PC-9 (cell line): Measurements from ENCODE around the gene TOM1L2. TPM values are rescaled to one million over a fixed set of nuclear protein-coding genes. Genes with fewer than 3 reads are reported as not detected.

Experiments
- BruUV-seq: library from RNA; stranded (reverse); fragments of 400-500 nt; replicated peaks from 2 replicates; lab custom pipeline; 2021; lab: Mats Ljungman, UMichigan
- CTCF ChIA-PET: fragments of 300-600 bp; sonication (Branson Sonifier 250); formaldehyde crosslinking; loops from one replicate; lab custom pipeline; 2022; ENCODE audit warnings: antibody characterized with exemption; lab: Charles Lee
- POLR2A ChIA-PET: fragments of 300-600 bp; sonication (Branson Sonifier 250); formaldehyde crosslinking; loops from one replicate; lab custom pipeline; 2022; ENCODE audit warnings: antibody characterized with exemption; ENCODE audit not compliant: unreplicated experiment; lab: Charles Lee
- DNase-seq, 2 experiments: peaks; one replicate each; pipeline versions ENCODE4 v3.0.0 to v3.0.0-alpha.2; 2015 to 2022; ENCODE audit warnings: mixed read lengths in 1 of 2
- H2AFZ ChIP-seq: fragments of 200-600 bp; sonication (generic); 2 replicates; pipeline ENCODE4 v1.8.1; 2017; ENCODE audit warnings: antibody characterized with exemption
- H3F3A ChIP-seq: fragments of 200-600 bp; sonication (generic); 2 replicates; pipeline ENCODE4 v1.8.1; 2017; ENCODE audit warnings: antibody characterized with exemption, mild to moderate bottlenecking, low read depth; ENCODE audit not compliant: insufficient read depth
- H3K27ac ChIP-seq: fragments of 200-600 bp; sonication (generic); 2 replicates; pipeline ENCODE4 v1.6.1; 2016; ENCODE audit warnings: mixed run types
- H3K27me3 ChIP-seq: fragments of 200-600 bp; sonication (generic); 2 replicates; pipeline ENCODE4 v1.6.1; 2016; ENCODE audit warnings: low read depth, mixed run types; ENCODE audit not compliant: insufficient read depth
- H3K36me3 ChIP-seq: fragments of 200-600 bp; sonication (generic); 2 replicates; pipeline ENCODE4 v1.6.1; 2016; ENCODE audit warnings: low read depth, mixed run types
- H3K4me1 ChIP-seq: fragments of 200-600 bp; sonication (generic); replicated peaks from 2 replicates; pipeline ENCODE4 v1.6.1; 2016; ENCODE audit warnings: mixed run types; ENCODE audit not compliant: insufficient read depth
- H3K4me2 ChIP-seq: fragments of 200-600 bp; sonication (generic); 2 replicates; pipeline ENCODE4 v1.6.1; 2017; ENCODE audit warnings: mixed run types
- H3K4me3 ChIP-seq: fragments of 200-600 bp; sonication (generic); 2 replicates; pipeline ENCODE4 v1.6.1; 2016; ENCODE audit warnings: mixed run types
- H3K79me2 ChIP-seq: fragments of 200-600 bp; sonication (generic); 2 replicates; pipeline ENCODE4 v1.6.1; 2017; ENCODE audit warnings: low read depth, mixed run types
- H3K9me2 ChIP-seq: fragments of 200-600 bp; sonication (generic); 2 replicates; pipeline ENCODE4 v1.8.1; 2017; ENCODE audit warnings: mild to moderate bottlenecking; ENCODE audit not compliant: insufficient read depth
- H3K9me3 ChIP-seq: fragments of 200-600 bp; sonication (generic); 2 replicates; pipeline ENCODE4 v1.8.1; 2016; ENCODE audit warnings: low read depth; ENCODE audit not compliant: insufficient read depth
- H4K20me1 ChIP-seq: fragments of 200-600 bp; sonication (generic); 2 replicates; pipeline ENCODE4 v1.8.1; 2017; ENCODE audit not compliant: insufficient read depth
- CTCF ChIP-seq: fragments of 200-600 bp; sonication (generic); conservative IDR thresholded peaks from 2 replicates; pipeline ENCODE4 v1.6.1; 2017; ENCODE audit warnings: mixed run types, antibody characterized with exemption, mild to moderate bottlenecking, moderate library complexity
- EZH2 ChIP-seq: fragments of 200-600 bp; sonication (generic); IDR thresholded peaks from 2 replicates; pipeline ENCODE4 v1.8.0; 2017; ENCODE audit warnings: antibody characterized with exemption, low read depth
- intact Hi-C: fragments of 100-400 bp; cut with micrococcal nuclease; formaldehyde crosslinking; loops from one replicate; pipeline ENCODE4 v1.10.0; 2022; ENCODE audit not compliant: unreplicated experiment
- total RNA-seq: library from RNA; stranded (reverse); gene quantifications from 2 replicates; pipeline ENCODE4 v1.2.3, GENCODE V29; 2021

Gene TOM1L2
- total RNA-seq, 1 experiment from 2014 or later: 68.5 TPM

- Histone ChIP-seq H3K4me2 (no peak overlapping the region), H3K4me1 (peaks cover 36% of the 10 kb centered on the region), H3K27me3 (no peaks in the 10 kb centered on the region), H4K20me1 (no peaks in the 10 kb centered on the region), H3K4me3 (no peak overlapping the region), H3K9me2 (no peaks in the 10 kb centered on the region), H3K36me3 (no peaks in the 10 kb centered on the region), H2AFZ (no peak overlapping the region), H3K79me2 (no peaks in the 10 kb centered on the region), H3K9me3 (no peaks in the 10 kb centered on the region), H3K27ac (no peak overlapping the region), H3F3A (peaks cover 21% of the 10 kb centered on the region)
- intact Hi-C loops: no loop called here
- TF ChIP-seq EZH2 (no peak), CTCF (no peak)
- ChIA-PET CTCF (interaction anchor here (0.6 kb wide), 1 partner anchor 264 kb away, joined by 7 read pairs; no protein-coding TSS in a partner anchor), POLR2A (no interaction called here)
- DNase-seq: no peak
- BruUV-seq: no TSS peak
Measured at GRCh38 chr17:17904166-17905035, 67.8 kb downstream of the TOM1L2 start.

GRCh38 chr17:17902877-17903276 lies 69.3 kb downstream of the TOM1L2 start:
- no peaks in the 10 kb centered on the region for H3K79me2 ChIP-seq
- no peaks in the 10 kb centered on the region for H3K9me3 ChIP-seq
- peaks cover 23% of the 10 kb centered on the region for H3F3A ChIP-seq
- no peaks in the 10 kb centered on the region for H3K27me3 ChIP-seq
- H3K4me1 ChIP-seq: peaks cover 36% of the 10 kb centered on the region
- H2AFZ ChIP-seq: no peak overlapping the region
- ChIA-PET CTCF (interaction anchor here (0.9 kb wide), 1 partner anchor 11 kb away, joined by 3 read pairs; no protein-coding TSS in a partner anchor), POLR2A (no interaction called here)
- no peak overlapping the region for H3K4me2 ChIP-seq
- no peaks in the 10 kb centered on the region for H3K36me3 ChIP-seq
- no peaks in the 10 kb centered on the region for H3K9me2 ChIP-seq
- intact Hi-C loops: no loop called here
- TF ChIP-seq EZH2 (no peak), CTCF (no peak)
- no peak overlapping the region for H3K27ac ChIP-seq
- H3K4me3 ChIP-seq: no peak overlapping the region
- no TSS peak for BruUV-seq
- no peaks in the 10 kb centered on the region for H4K20me1 ChIP-seq
- no peak for DNase-seq

GRCh38 chr17:17902376-17902775 lies 69.8 kb downstream of the TOM1L2 start:
- Histone ChIP-seq H3K9me3 (no peaks in the 10 kb centered on the region), H3K27ac (no peak overlapping the region), H3K4me1 (peaks cover 36% of the 10 kb centered on the region), H3K9me2 (no peaks in the 10 kb centered on the region), H3K27me3 (no peaks in the 10 kb centered on the region), H3K4me3 (no peak overlapping the region), H3F3A (peaks cover 23% of the 10 kb centered on the region), H3K36me3 (no peaks in the 10 kb centered on the region), H3K4me2 (no peak overlapping the region), H2AFZ (no peak overlapping the region), H3K79me2 (no peaks in the 10 kb centered on the region), H4K20me1 (no peaks in the 10 kb centered on the region)
- BruUV-seq: no TSS peak
- TF ChIP-seq EZH2: no peak
- no peak for DNase-seq
- ChIA-PET CTCF (no interaction called here), POLR2A (no interaction called here)
- intact Hi-C loops: no loop called here
